Body of pancreas (tissue), 4 donors: ENCODE data around the gene ABLIM1.

Experiments
- POLR2A ChIP-seq, 3 donors: fragments of 450-650 bp; IDR thresholded peaks; one replicate each; pipeline ENCODE4 v1.6.1; 2016; ENCODE audit warnings: antibody characterized with exemption in 3 of 3, mild to moderate bottlenecking in 2 of 3
- TF ChIP-seq, protein P1 (sequence below), 7 experiments: fragments of 450-650 bp in 4 of 7; fragments of 200-600 bp in 3 of 7; sonication (generic) in 3 of 7; IDR thresholded peaks; one replicate each; pipeline ENCODE4 v1.5.1; 2016 to 2019; ENCODE audit warnings: antibody characterized with exemption in 7 of 7

DNA sequence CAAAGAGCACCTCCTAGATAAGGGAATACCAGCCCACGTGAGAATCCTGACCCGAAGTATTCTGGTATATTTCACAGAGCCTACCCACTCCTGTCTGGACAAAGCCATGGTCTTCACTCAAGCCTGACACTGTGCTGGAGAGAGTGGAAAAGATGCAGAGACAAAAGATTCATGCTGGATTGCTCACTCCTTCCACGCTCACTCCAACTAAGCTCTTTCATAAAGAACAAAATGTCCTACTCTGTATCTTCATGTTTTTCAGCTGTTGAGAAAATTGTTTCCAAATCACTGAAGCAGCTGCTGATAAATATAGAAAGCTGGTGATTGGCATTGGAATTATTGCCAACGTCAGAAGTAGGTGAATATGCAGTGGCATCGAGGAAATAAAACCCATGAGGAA is 106.0 kb downstream of the ABLIM1 start:
- TF ChIP-seq, protein P1, sequence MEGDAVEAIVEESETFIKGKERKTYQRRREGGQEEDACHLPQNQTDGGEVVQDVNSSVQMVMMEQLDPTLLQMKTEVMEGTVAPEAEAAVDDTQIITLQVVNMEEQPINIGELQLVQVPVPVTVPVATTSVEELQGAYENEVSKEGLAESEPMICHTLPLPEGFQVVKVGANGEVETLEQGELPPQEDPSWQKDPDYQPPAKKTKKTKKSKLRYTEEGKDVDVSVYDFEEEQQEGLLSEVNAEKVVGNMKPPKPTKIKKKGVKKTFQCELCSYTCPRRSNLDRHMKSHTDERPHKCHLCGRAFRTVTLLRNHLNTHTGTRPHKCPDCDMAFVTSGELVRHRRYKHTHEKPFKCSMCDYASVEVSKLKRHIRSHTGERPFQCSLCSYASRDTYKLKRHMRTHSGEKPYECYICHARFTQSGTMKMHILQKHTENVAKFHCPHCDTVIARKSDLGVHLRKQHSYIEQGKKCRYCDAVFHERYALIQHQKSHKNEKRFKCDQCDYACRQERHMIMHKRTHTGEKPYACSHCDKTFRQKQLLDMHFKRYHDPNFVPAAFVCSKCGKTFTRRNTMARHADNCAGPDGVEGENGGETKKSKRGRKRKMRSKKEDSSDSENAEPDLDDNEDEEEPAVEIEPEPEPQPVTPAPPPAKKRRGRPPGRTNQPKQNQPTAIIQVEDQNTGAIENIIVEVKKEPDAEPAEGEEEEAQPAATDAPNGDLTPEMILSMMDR (IDR thresholded peaks at IDR 0.05): no peak
- TF ChIP-seq POLR2A (IDR thresholded peaks at IDR 0.05): no peak
